ENCODE measurements around the gene CCL23. TPM values are rescaled to one million over a fixed set of nuclear protein-coding genes. Genes with fewer than 3 reads are reported as not detected.
A peak's percentile ranks its signal among the peaks of the same experiment; 100 is the strongest.

The CCL23 gene, protein sequence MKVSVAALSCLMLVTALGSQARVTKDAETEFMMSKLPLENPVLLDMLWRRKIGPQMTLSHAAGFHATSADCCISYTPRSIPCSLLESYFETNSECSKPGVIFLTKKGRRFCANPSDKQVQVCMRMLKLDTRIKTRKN
- 26.5 TPM for total RNA-seq
- long read RNA-seq, transcript CCL23-203 (4 exons, 624 nt), result major isoform, 7 of 8 reads
- long read RNA-seq, partial matches to known transcripts, result 0 of 8 reads
- long read RNA-seq, other reads (novel, unspliced or antisense), result 0 of 8 reads

DNA sequence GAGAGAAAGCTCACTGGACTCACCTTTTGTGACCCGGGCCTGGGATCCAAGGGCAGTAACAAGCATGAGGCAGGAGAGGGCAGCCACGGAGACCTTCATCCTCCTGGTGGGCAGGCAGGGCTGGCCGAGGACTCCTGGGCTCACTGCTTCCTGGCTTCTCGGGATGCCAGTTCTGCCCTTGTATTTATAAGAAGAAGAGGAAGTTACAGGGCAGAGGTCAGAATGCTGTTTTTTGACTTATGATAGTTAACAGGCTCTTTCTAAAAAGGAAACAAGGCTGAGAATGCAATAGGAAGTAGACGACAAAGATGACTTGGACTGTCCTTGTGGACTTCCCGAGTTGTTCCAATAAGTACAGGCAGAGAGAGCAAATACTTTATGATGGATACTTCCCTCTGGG, at the start of gene CCL23:
TSS of gene CCL23 (minus strand) at position 174 of the 400 bp plus-strand sequence. CDS start at position 99, 75 bp downstream.
- intact Hi-C loops (cut with DNase I), result no loop called here
- Histone ChIP-seq H3K27me3 (no peaks in the 10 kb centered on the region), H3K9me3 (no peaks in the 10 kb centered on the region), H3K27ac (no peak within 1 kb of the TSS), H3K36me3 (no peaks in the 10 kb centered on the region), H3K4me1 (no peaks in the 10 kb centered on the region), H3K4me3 (no peak within 1 kb of the TSS)
- ATAC-seq, result peak; percentile 70
- DNase-seq, result no peak
- TF ChIP-seq, protein P1, sequence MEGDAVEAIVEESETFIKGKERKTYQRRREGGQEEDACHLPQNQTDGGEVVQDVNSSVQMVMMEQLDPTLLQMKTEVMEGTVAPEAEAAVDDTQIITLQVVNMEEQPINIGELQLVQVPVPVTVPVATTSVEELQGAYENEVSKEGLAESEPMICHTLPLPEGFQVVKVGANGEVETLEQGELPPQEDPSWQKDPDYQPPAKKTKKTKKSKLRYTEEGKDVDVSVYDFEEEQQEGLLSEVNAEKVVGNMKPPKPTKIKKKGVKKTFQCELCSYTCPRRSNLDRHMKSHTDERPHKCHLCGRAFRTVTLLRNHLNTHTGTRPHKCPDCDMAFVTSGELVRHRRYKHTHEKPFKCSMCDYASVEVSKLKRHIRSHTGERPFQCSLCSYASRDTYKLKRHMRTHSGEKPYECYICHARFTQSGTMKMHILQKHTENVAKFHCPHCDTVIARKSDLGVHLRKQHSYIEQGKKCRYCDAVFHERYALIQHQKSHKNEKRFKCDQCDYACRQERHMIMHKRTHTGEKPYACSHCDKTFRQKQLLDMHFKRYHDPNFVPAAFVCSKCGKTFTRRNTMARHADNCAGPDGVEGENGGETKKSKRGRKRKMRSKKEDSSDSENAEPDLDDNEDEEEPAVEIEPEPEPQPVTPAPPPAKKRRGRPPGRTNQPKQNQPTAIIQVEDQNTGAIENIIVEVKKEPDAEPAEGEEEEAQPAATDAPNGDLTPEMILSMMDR (IDR thresholded peaks at IDR 0.05), result no peak

DNA sequence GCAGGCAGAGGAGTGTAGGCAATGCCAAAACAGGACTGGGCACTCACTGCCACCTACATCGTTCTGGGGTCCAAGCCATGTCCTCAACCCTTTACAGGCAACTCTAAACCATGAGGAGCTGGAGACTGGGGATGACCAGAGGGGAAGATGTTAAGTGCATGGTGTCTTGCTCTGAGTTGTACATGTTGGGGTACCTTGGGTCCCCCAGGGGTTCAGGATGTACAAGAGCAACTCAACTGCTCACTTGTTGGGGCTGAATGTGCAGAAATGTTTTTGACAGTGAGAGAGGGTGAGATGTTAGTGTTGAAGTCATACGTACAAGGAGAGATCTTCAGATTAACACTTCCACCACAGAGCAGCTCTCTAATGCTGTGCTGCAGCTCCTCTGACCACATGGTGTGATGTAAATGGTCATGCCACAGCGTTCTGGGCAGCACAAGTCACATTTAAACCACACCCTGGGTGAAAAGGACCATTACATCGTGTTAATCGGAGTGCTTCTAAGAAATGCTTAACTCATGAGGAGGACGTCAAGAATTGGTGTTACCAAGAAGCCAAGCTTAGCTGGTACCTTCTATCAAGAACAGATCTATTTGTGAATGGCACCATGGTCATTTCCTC, 48.7 kb upstream of the CCL23 start:
- TF ChIP-seq, protein P1 (IDR thresholded peaks at IDR 0.05), result no peak
- Histone ChIP-seq H3K9me3 (no peaks in the 10 kb centered on the region), H3K27ac (no peak overlapping the region), H3K36me3 (no peaks in the 10 kb centered on the region), H3K4me3 (no peak overlapping the region), H3K27me3 (no peaks in the 10 kb centered on the region), H3K4me1 (no peaks in the 10 kb centered on the region)
- ATAC-seq, result peak; percentile 87
- DNase-seq, result no peak
- intact Hi-C loops (cut with DNase I), result no loop called here

DNA sequence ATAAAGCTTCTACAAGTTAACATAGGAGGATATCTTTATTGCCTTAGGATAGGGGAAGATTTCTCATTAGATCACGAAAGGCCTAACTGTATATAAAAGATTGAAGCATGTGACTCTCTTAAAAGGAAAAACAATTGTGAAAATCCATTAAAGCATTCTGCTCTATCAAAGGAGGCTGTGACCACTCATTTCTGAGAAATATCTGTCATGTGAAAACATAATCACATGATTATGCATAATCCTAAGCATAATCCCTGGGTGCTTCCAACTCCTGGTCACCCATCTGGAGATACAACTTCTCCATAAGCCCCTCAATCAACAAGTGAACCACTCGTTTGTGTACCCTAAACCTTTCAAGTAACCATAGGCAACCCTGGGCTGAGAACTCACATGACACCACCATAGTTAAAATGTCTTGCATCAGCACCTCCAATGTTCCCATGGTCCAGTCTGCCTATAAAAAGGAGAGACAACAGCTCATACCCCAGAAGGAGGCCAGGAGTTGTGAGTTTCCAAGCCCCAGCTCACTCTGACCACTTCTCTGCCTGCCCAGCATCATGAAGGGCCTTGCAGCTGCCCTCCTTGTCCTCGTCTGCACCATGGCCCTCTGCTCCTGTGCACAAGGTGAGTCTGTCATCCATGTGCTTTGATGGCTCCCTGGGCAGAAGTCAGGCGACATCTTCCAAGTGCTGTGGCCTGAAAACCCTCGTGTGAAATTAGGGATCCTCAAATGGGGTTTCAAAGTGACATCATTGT, 46.2 kb upstream of the CCL23 start, which contains the start of gene CCL18:
TSS of gene CCL18 (plus strand) at position 487 of the 756 bp plus-strand sequence. CDS start at position 558, 71 bp downstream.
- Histone ChIP-seq H3K4me1 (no peaks in the 10 kb centered on the region), H3K4me3 (no peak within 1 kb of the TSS), H3K27ac (no peak within 1 kb of the TSS), H3K27me3 (no peaks in the 10 kb centered on the region), H3K9me3 (no peaks in the 10 kb centered on the region), H3K36me3 (no peaks in the 10 kb centered on the region)
- ATAC-seq (peak; percentile 30), DNase-seq (no peak)
- TF ChIP-seq, protein P1 (IDR thresholded peaks at IDR 0.05), result no peak
- intact Hi-C loops (cut with DNase I), result no loop called here

DNA sequence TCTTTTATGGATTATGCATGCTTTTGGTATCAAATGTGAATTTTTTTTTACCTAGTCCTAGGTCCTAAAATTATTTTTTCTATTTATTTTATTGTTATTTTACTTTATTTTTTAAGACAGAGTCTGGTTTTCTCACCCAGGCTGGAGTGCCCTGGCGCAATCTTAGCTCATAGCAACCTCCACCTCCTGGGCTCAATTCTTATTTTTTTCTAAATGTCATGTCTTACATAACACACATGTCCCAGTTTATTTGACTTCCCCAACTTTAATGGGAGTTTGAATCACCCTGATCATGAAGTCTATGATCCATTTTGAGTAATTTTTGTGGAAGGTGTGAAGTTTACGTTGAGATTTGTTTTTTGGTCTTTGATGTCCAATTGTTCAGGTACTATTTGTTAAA, 43.0 kb upstream of the CCL23 start:
- no peaks in the 10 kb centered on the region for H3K9me3 ChIP-seq
- H3K27ac ChIP-seq, result no peak overlapping the region
- DNase-seq, result no peak
- no peak for ATAC-seq
- intact Hi-C loops (cut with DNase I), result no loop called here
- H3K4me3 ChIP-seq, result no peak overlapping the region
- TF ChIP-seq, protein P1 (IDR thresholded peaks at IDR 0.05), result no peak
- H3K4me1 ChIP-seq, result no peaks in the 10 kb centered on the region
- H3K36me3 ChIP-seq, result no peaks in the 10 kb centered on the region
- no peaks in the 10 kb centered on the region for H3K27me3 ChIP-seq

DNA sequence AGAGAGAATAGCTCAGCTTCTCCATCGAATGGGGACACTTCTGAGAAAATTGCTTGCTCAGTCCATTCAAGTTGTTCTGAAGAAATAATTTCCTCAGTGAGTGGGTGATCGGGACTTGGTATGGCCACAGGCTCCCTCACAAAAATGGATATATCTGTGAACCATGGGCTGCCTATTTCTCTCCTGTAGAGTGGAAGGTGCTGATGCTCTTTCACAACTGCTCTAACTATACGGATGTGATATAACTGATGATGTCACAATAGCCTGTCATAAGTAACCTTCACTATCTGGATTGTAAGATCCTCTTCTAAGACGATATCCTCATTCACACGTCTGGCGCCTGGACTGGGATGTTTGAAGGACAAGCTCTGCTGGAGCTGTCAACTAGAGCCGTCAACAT, 41.6 kb upstream of the CCL23 start:
- Histone ChIP-seq H3K4me3 (no peak overlapping the region), H3K4me1 (no peaks in the 10 kb centered on the region), H3K27me3 (no peaks in the 10 kb centered on the region), H3K36me3 (no peaks in the 10 kb centered on the region), H3K9me3 (no peaks in the 10 kb centered on the region), H3K27ac (no peak overlapping the region)
- intact Hi-C loops (cut with DNase I), result no loop called here
- no peak for DNase-seq
- TF ChIP-seq, protein P1 (IDR thresholded peaks at IDR 0.05), result no peak
- ATAC-seq, result no peak

All from upper lobe of right lung (tissue), 1 donor.